AG04449 (cell line): ENCODE measurements around the gene NUDT6.

Source experiments
- CTCF ChIA-PET: fragments of 350-600 bp; formaldehyde crosslinking; extraction: SDS; loops from one replicate; lab custom pipeline; 2021; ENCODE audit warnings: antibody characterized with exemption; lab: Yijun Ruan, JAX
- POLR2A ChIA-PET: fragments of 400-600, 350-600 bp; formaldehyde crosslinking; extraction: SDS; loops from one replicate; lab custom pipeline; 2020; ENCODE audit warnings: antibody characterized with exemption, inconsistent platforms; lab: Yijun Ruan, JAX
- DNase-seq: peaks from one replicate; pipeline ENCODE4 v3.0.0-alpha.2; 2010; ENCODE audit warnings: low read depth, low spot score
- H3K4me3 ChIP-seq: 2 replicates; pipeline ENCODE4 v1.5.1; 2011; ENCODE audit warnings: low read depth, mild to moderate bottlenecking, control low read depth, low read length
- TF ChIP-seq, protein P1 (sequence below): IDR thresholded peaks from one replicate; pipeline ENCODE4 v1.5.1; 2011; ENCODE audit warnings: mild to moderate bottlenecking, moderate library complexity, low read length, control low read depth, inconsistent platforms; ENCODE audit not compliant: insufficient read depth; ENCODE audit errors: missing control alignments

Gene NUDT6

GRCh38 chr4:122911588-122911987 lies 10.8 kb downstream of the NUDT6 start:
- POLR2A ChIA-PET = interaction anchor here (0.6 kb wide), 1 partner anchor 81 kb away, joined by 3 read pairs; no protein-coding TSS in a partner anchor
- DNase-seq = no peak
- CTCF ChIA-PET = interaction anchor here (0.9 to 6.5 kb wide), 6 partner anchors 9 to 310 kb away, joined by 3 to 114 read pairs (median 4); partner anchors contain the start of gene BBS12
- H3K4me3 ChIP-seq = no peak overlapping the region
- TF ChIP-seq, protein P1, sequence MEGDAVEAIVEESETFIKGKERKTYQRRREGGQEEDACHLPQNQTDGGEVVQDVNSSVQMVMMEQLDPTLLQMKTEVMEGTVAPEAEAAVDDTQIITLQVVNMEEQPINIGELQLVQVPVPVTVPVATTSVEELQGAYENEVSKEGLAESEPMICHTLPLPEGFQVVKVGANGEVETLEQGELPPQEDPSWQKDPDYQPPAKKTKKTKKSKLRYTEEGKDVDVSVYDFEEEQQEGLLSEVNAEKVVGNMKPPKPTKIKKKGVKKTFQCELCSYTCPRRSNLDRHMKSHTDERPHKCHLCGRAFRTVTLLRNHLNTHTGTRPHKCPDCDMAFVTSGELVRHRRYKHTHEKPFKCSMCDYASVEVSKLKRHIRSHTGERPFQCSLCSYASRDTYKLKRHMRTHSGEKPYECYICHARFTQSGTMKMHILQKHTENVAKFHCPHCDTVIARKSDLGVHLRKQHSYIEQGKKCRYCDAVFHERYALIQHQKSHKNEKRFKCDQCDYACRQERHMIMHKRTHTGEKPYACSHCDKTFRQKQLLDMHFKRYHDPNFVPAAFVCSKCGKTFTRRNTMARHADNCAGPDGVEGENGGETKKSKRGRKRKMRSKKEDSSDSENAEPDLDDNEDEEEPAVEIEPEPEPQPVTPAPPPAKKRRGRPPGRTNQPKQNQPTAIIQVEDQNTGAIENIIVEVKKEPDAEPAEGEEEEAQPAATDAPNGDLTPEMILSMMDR = no peak

DNA sequence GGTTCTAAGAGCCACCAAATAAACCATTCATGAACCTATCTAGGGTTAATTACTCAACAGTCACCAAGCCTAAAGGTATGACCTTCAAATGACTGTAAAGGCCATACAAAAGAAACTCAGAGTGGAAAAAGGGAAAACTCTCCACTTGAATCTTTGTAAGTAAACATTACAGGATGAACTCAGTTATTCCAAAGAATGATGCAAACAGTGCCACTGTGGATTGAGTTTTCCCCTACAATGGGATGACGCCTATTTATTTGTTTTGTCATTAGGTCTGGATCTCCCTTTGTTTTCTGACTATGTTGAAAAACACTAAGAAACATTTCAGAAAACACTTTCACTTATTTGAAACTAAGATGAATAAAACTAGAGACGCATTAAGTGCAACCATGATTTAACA lies 12.7 kb downstream of the NUDT6 start:
- TF ChIP-seq, protein P1 = no peak
- POLR2A ChIA-PET = no interaction called here
- no peak overlapping the region for H3K4me3 ChIP-seq
- CTCF ChIA-PET = interaction anchor here (6.5 kb wide), 1 partner anchor 153 kb away, joined by 114 read pairs; no protein-coding TSS in a partner anchor
- DNase-seq = no peak

DNA sequence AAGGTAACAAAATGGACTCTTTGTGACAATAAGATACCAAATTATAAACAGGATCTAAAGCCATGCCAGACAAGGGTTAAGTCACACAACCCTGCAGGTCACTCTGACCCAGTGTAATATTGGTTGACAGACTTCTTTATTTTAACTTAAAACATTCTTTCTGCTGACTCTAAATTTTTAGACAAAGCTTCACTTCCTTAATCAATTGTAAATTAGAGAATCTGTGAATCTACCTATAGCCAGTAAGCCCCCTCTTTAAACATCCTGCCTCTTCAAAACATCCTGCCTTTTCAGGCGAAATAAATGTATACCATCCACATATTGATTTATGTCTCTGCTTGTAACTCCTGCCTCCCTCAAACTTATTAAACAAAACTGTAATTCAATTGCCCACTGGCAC lies 14.2 kb downstream of the NUDT6 start:
- DNase-seq = no peak
- TF ChIP-seq, protein P1 = no peak
- ChIA-PET POLR2A (no interaction called here), CTCF (interaction anchor here (0.9 kb wide), 1 partner anchor 173 kb away, joined by 3 read pairs; no protein-coding TSS in a partner anchor)
- no peak overlapping the region for H3K4me3 ChIP-seq

- no peak overlapping the region for H3K4me3 ChIP-seq
- TF ChIP-seq, protein P1 = no peak
- DNase-seq = no peak
- ChIA-PET CTCF (interaction anchor here (0.8 kb wide), 1 partner anchor 149 kb away, joined by 3 read pairs; no protein-coding TSS in a partner anchor), POLR2A (no interaction called here)
Observed at GRCh38 chr4:122906859-122907305, 15.5 kb downstream of the NUDT6 start.

- DNase-seq = no peak
- TF ChIP-seq, protein P1 = no peak
- ChIA-PET CTCF (interaction anchor here (0.8 to 3.8 kb wide), 8 partner anchors 8 to 301 kb away, joined by 3 to 43 read pairs (median 6); no protein-coding TSS in a partner anchor), POLR2A (no interaction called here)
- H3K4me3 ChIP-seq = no peak overlapping the region
Observed at GRCh38 chr4:122903766-122904288, 18.6 kb downstream of the NUDT6 start.

DNA sequence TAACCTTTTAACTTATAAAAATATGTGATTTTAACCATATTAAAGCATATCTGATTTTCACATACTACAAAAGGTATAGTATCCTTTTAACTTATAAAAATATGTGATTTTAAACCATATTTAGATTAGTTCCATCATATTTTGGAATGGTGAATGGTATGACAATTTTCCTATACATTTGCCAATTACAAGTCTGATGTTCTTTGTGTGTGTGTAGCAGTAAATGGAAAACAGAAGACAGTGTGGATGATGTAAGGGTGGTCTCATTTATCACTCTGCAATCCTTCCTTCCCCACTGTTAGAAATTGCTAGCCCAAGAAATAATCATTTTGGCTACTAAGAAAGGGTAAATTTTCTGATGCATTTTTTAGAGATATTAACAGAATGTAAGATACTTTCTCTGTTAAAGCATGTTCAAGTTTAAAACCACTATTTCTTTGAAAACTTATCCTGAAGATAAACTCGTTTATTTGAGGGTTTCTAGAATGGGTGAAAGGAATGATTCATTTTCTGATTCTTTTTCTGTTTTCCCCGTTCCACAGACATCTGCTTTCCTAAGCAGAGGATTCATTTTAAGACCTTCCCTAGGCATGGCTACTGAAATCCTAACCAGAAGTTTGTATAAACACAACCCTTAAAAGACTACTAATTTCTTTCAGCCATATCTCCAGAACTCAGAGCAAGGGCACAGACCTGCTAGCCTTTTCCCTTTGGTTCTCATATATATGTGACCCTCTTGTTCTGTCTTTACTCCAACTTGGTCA lies 21.0 kb downstream of the NUDT6 start:
- CTCF ChIA-PET = interaction anchor here (1.5 to 3.8 kb wide), 3 partner anchors 13 to 299 kb away, joined by 4 to 43 read pairs (median 8); no protein-coding TSS in a partner anchor
- TF ChIP-seq, protein P1 = no peak
- POLR2A ChIA-PET = no interaction called here
- no peak for DNase-seq
- no peak overlapping the region for H3K4me3 ChIP-seq
